ENCODE measurements around the gene CLN6. TPM values are rescaled to one million over a fixed set of nuclear protein-coding genes. Genes with fewer than 3 reads are reported as not detected.

Gene CLN6
- total RNA-seq, 1 donor from 2014 or later, result 43.0 TPM

GRCh38 chr15:68261980-68262379 is 32.5 kb upstream of the CLN6 start:
- H3K27me3 Mint-ChIP-seq, result peaks cover 3% of the 10 kb centered on the region
- no peak for TF ChIP-seq CTCF (conservative IDR thresholded peaks at IDR 0.05)
- H3K4me1 Mint-ChIP-seq (ENCODE audit: unreplicated experiment), result peaks cover 3% of the 10 kb centered on the region
- no peak overlapping the region for H3K27ac Mint-ChIP-seq
- H3K9me3 Mint-ChIP-seq, result no peaks in the 10 kb centered on the region
- H3K4me3 Mint-ChIP-seq, result no peak overlapping the region
- H3K36me3 Mint-ChIP-seq, result no peaks in the 10 kb centered on the region
- no peak for DNase-seq (ENCODE audit: extremely low spot score, unreplicated experiment)

GRCh38 chr15:68261241-68261640 is 31.7 kb upstream of the CLN6 start:
- Mint-ChIP-seq H3K27me3 (peaks cover 3% of the 10 kb centered on the region), H3K4me3 (no peak overlapping the region), H3K27ac (no peak overlapping the region), H3K9me3 (no peaks in the 10 kb centered on the region), H3K4me1 (ENCODE audit: unreplicated experiment) (peaks cover 3% of the 10 kb centered on the region), H3K36me3 (no peaks in the 10 kb centered on the region)
- no peak for DNase-seq (ENCODE audit: extremely low spot score, unreplicated experiment)
- TF ChIP-seq CTCF (conservative IDR thresholded peaks at IDR 0.05), result no peak

GRCh38 chr15:68259883-68260282 is 30.4 kb upstream of the CLN6 start:
- Mint-ChIP-seq H3K9me3 (no peaks in the 10 kb centered on the region), H3K27me3 (peaks cover 3% of the 10 kb centered on the region), H3K4me1 (ENCODE audit: unreplicated experiment) (peaks cover 3% of the 10 kb centered on the region), H3K27ac (no peak overlapping the region), H3K4me3 (no peak overlapping the region), H3K36me3 (no peaks in the 10 kb centered on the region)
- no peak for DNase-seq (ENCODE audit: extremely low spot score, unreplicated experiment)
- no peak for TF ChIP-seq CTCF (conservative IDR thresholded peaks at IDR 0.05)

GRCh38 chr15:68258692-68259091 is 29.2 kb upstream of the CLN6 start:
- Mint-ChIP-seq H3K4me1 (ENCODE audit: unreplicated experiment) (no peaks in the 10 kb centered on the region), H3K4me3 (no peak overlapping the region), H3K27me3 (peaks cover 3% of the 10 kb centered on the region), H3K9me3 (no peaks in the 10 kb centered on the region), H3K36me3 (no peaks in the 10 kb centered on the region), H3K27ac (no peak overlapping the region)
- DNase-seq (ENCODE audit: extremely low spot score, unreplicated experiment), result no peak
- TF ChIP-seq CTCF (conservative IDR thresholded peaks at IDR 0.05), result no peak

- Mint-ChIP-seq H3K27me3 (peaks cover 5% of the 10 kb centered on the region), H3K27ac (peak overlapping the region; percentile 88), H3K36me3 (no peaks in the 10 kb centered on the region), H3K9me3 (no peaks in the 10 kb centered on the region), H3K4me3 (peak overlapping the region; percentile 85), H3K4me1 (ENCODE audit: unreplicated experiment) (no peaks in the 10 kb centered on the region)
- DNase-seq (ENCODE audit: extremely low spot score, unreplicated experiment), result peak; percentile 92
- no peak for TF ChIP-seq CTCF (conservative IDR thresholded peaks at IDR 0.05)
These were observed 27.3 kb upstream of the CLN6 start for GRCh38 chr15:68256675-68257450.
